MCF 10A (cell line): Measurements from ENCODE around the gene BCAS1. TPM values are rescaled to one million over a fixed set of nuclear protein-coding genes. Genes with fewer than 3 reads are reported as not detected.

ENCODE experiments used
- BruUV-seq: library from RNA; stranded (reverse); fragments of 400-500 nt; replicated peaks from 2 replicates; lab custom pipeline; 2021; lab: Mats Ljungman, UMichigan
- CTCF ChIA-PET: fragments of 300-600 bp; sonication (Branson Sonifier 250); formaldehyde crosslinking; extraction: SDS; loops from one replicate; lab custom pipeline; 2021; ENCODE audit warnings: antibody characterized with exemption, inconsistent platforms; lab: Yijun Ruan, JAX
- POLR2A ChIA-PET: fragments of 300-600, 350-650 bp; sonication (Branson Sonifier 250); formaldehyde crosslinking; extraction: SDS; loops from one replicate; lab custom pipeline; 2020; ENCODE audit warnings: antibody characterized with exemption, inconsistent platforms; lab: Yijun Ruan, JAX
- DNase-seq: peaks from one replicate; pipeline ENCODE4 v3.0.0-alpha.2; 2018; ENCODE audit not compliant: unreplicated experiment
- H3K27ac Mint-ChIP-seq: one replicate; pipeline ENCODE4 v1.8.0; 2022; ENCODE audit warnings: mild to moderate bottlenecking, low read depth, mixed read lengths; ENCODE audit not compliant: unreplicated experiment
- H3K27me3 Mint-ChIP-seq: one replicate; pipeline ENCODE4 v1.8.0; 2022; ENCODE audit warnings: mixed read lengths; ENCODE audit not compliant: insufficient read depth, unreplicated experiment
- H3K36me3 Mint-ChIP-seq: one replicate; pipeline ENCODE4 v1.8.0; 2022; ENCODE audit warnings: mild to moderate bottlenecking, moderate library complexity, mixed read lengths; ENCODE audit not compliant: insufficient read depth, unreplicated experiment
- H3K4me1 Mint-ChIP-seq: one replicate; pipeline ENCODE4 v1.8.0; 2022; ENCODE audit warnings: mixed read lengths; ENCODE audit not compliant: insufficient read depth, unreplicated experiment
- H3K4me3 Mint-ChIP-seq: one replicate; pipeline ENCODE4 v1.8.0; 2022; ENCODE audit warnings: mild to moderate bottlenecking, moderate library complexity, mixed read lengths; ENCODE audit not compliant: unreplicated experiment
- H3K9me3 Mint-ChIP-seq: one replicate; pipeline ENCODE4 v1.8.0; 2022; ENCODE audit warnings: mixed read lengths; ENCODE audit not compliant: unreplicated experiment
- CTCF ChIP-seq: fragments of 200-600 bp; IDR thresholded peaks from one replicate; pipeline ENCODE4 v1.8.0; 2022; ENCODE audit warnings: antibody characterized with exemption, mild to moderate bottlenecking; ENCODE audit not compliant: unreplicated experiment
- intact Hi-C: fragments of 100-400 bp; cut with micrococcal nuclease; formaldehyde crosslinking; loops from 2 replicates; pipeline ENCODE4 v1.14.1; 2022
- total RNA-seq: library from RNA; stranded (reverse); gene quantifications from 2 replicates; pipeline ENCODE4 v1.2.3, GENCODE V29; 2022

Gene BCAS1
- total RNA-seq, 1 experiment from 2014 or later: not detected

GRCh38 chr20:54047048-54047447 lies 23.3 kb downstream of the BCAS1 start:
- no peak overlapping the region for H3K4me3 Mint-ChIP-seq
- H3K27me3 Mint-ChIP-seq: no peaks in the 10 kb centered on the region
- intact Hi-C loops: no loop called here
- no TSS peak for BruUV-seq
- ChIA-PET CTCF (interaction anchor here (0.6 to 1.6 kb wide), 2 partner anchors 122 to 153 kb away, joined by 3 read pairs; no protein-coding TSS in a partner anchor), POLR2A (no interaction called here)
- no peak for DNase-seq
- H3K9me3 Mint-ChIP-seq: peaks cover 7% of the 10 kb centered on the region
- peaks cover 6% of the 10 kb centered on the region for H3K4me1 Mint-ChIP-seq
- TF ChIP-seq CTCF: no peak
- no peak overlapping the region for H3K27ac Mint-ChIP-seq
- H3K36me3 Mint-ChIP-seq: no peaks in the 10 kb centered on the region

DNA sequence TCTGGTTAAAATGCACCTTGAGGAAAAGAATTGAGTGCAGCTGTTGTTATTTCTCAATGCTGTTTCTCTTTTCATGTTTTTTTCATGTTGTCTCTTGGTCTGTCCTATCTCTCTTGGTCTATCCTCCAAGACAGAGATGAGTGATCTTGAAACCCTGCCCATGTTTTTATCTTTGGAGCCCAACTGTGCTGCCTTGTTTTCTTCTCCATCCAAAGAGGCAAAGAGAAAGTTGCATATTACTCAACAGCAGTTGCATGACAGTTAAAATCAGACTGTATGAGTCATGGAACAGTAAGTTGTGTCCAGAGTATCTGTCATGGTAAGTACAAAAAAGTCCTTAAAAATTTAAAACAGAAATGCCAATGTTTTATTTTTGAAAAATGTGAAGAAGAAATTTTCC lies 26.2 kb downstream of the BCAS1 start:
- Mint-ChIP-seq H3K4me3 (no peak overlapping the region), H3K27ac (peak overlapping the region; percentile 32), H3K4me1 (peaks cover 6% of the 10 kb centered on the region), H3K36me3 (no peaks in the 10 kb centered on the region), H3K9me3 (no peaks in the 10 kb centered on the region), H3K27me3 (peaks cover 23% of the 10 kb centered on the region)
- no peak for TF ChIP-seq CTCF
- no TSS peak for BruUV-seq
- DNase-seq: peak; percentile 49
- intact Hi-C loops: no loop called here
- ChIA-PET CTCF (interaction anchor here (0.7 to 2.2 kb wide), 3 partner anchors 16 to 1830 kb away, joined by 3 to 9 read pairs (median 4); no protein-coding TSS in a partner anchor), POLR2A (interaction anchor here (1.0 kb wide), 1 partner anchor 10 kb away, joined by 4 read pairs; no protein-coding TSS in a partner anchor)

GRCh38 chr20:54043076-54043967 lies 27.1 kb downstream of the BCAS1 start:
- Mint-ChIP-seq H3K27ac (no peak overlapping the region), H3K9me3 (no peaks in the 10 kb centered on the region), H3K4me1 (peaks cover 6% of the 10 kb centered on the region), H3K27me3 (peaks cover 31% of the 10 kb centered on the region), H3K4me3 (no peak overlapping the region), H3K36me3 (no peaks in the 10 kb centered on the region)
- ChIA-PET CTCF (interaction anchor here (0.6 to 2.2 kb wide), 7 partner anchors 12 to 117 kb away, joined by 3 to 9 read pairs (median 3); no protein-coding TSS in a partner anchor), POLR2A (interaction anchor here (0.6 to 1.0 kb wide), 3 partner anchors 10 to 493 kb away, joined by 3 to 4 read pairs (median 4); no protein-coding TSS in a partner anchor)
- no TSS peak for BruUV-seq
- intact Hi-C loops: no loop called here
- no peak for TF ChIP-seq CTCF
- DNase-seq: peak; percentile 27

DNA sequence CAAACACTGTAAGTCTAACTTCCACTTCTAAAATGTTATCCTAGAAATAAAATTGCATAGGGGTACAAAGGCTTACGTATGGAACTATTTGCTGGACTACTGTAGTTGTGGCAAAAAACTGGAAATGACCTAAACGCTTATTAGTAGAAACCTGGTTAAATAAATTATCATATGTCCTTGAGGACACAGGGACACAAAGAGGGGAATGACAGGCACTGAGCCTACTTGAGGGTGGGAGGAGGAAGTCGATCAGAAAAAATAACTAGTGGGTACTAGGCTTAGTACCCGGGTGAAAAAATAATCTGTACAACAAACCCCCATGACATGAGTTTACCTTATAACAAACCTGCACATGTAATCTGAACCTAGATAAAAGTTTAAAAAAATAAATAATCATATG lies 28.4 kb downstream of the BCAS1 start:
- Mint-ChIP-seq H3K27ac (no peak overlapping the region), H3K27me3 (peaks cover 36% of the 10 kb centered on the region), H3K4me3 (no peak overlapping the region), H3K9me3 (no peaks in the 10 kb centered on the region), H3K36me3 (no peaks in the 10 kb centered on the region), H3K4me1 (peaks cover 6% of the 10 kb centered on the region)
- ChIA-PET POLR2A (interaction anchor here (0.7 kb wide), 1 partner anchor 11 kb away, joined by 3 read pairs; no protein-coding TSS in a partner anchor), CTCF (interaction anchor here (0.6 to 1.1 kb wide), 4 partner anchors 9 to 1855 kb away, joined by 3 to 4 read pairs (median 4); no protein-coding TSS in a partner anchor)
- DNase-seq: no peak
- intact Hi-C loops: no loop called here
- BruUV-seq: no TSS peak
- TF ChIP-seq CTCF: no peak
